HepG2 (cell line): Measurements from ENCODE around the gene DENND10. TPM values are rescaled to one million over a fixed set of nuclear protein-coding genes. Genes with fewer than 3 reads are reported as not detected.

ENCODE experiments used
- HNF1B ChIP-seq: sonication (generic); formaldehyde crosslinking; IDR thresholded peaks from 2 replicates; pipeline ENCODE4 v1.5.1; 2020; ENCODE audit warnings: mild to moderate bottlenecking, moderate library complexity, missing genetic modification reagents
- KDM5B ChIP-seq: sonication (generic); formaldehyde crosslinking; IDR thresholded peaks from 2 replicates; pipeline ENCODE4 v1.4.0; 2020; ENCODE audit warnings: missing genetic modification reagents, mild to moderate bottlenecking, borderline replicate concordance
- KLF11 ChIP-seq: IDR thresholded peaks from 2 replicates; pipeline ENCODE4 v1.6.1; 2016; ENCODE audit warnings: missing compliant biosample characterization
- SETDB1 ChIP-seq: sonication (generic); formaldehyde crosslinking; IDR thresholded peaks from 2 replicates; pipeline ENCODE4 v1.5.1; 2020; ENCODE audit warnings: missing genetic modification reagents, mild to moderate bottlenecking, borderline replicate concordance
- SNAPC2 ChIP-seq: sonication (generic); formaldehyde crosslinking; IDR thresholded peaks from 2 replicates; pipeline ENCODE4 v1.8.1; 2022; ENCODE audit warnings: mild to moderate bottlenecking, missing genetic modification reagents
- ZFP36L2 ChIP-seq: sonication (generic); formaldehyde crosslinking; IDR thresholded peaks from 2 replicates; pipeline ENCODE4 v1.4.0; 2020; ENCODE audit warnings: missing genetic modification reagents
- ZNF142 ChIP-seq: sonication (generic); formaldehyde crosslinking; IDR thresholded peaks from 2 replicates; pipeline ENCODE4 v1.4.0; 2020; ENCODE audit warnings: missing genetic modification reagents
- ZNF160 ChIP-seq: sonication (generic); formaldehyde crosslinking; IDR thresholded peaks from 2 replicates; pipeline ENCODE4 v1.8.0; 2022; ENCODE audit warnings: mild to moderate bottlenecking, inconsistent platforms, missing genetic modification reagents
- ZNF224 ChIP-seq: sonication (generic); formaldehyde crosslinking; IDR thresholded peaks from 2 replicates; pipeline ENCODE4 v1.5.0; 2020; ENCODE audit warnings: mild to moderate bottlenecking, missing genetic modification reagents
- ZNF232 ChIP-seq: sonication (generic); formaldehyde crosslinking; IDR thresholded peaks from 2 replicates; pipeline ENCODE4 v1.4.0; 2020; ENCODE audit warnings: missing genetic modification reagents, borderline replicate concordance
- ZNF503 ChIP-seq: sonication (generic); formaldehyde crosslinking; IDR thresholded peaks from 2 replicates; pipeline ENCODE4 v1.4.0; 2020; ENCODE audit warnings: missing genetic modification reagents
- ZNF512B ChIP-seq: sonication (generic); formaldehyde crosslinking; IDR thresholded peaks from 2 replicates; pipeline ENCODE4 v1.5.1; 2020; ENCODE audit warnings: missing genetic modification reagents, mild to moderate bottlenecking, borderline replicate concordance
- ZNF674 ChIP-seq: sonication (generic); formaldehyde crosslinking; IDR thresholded peaks from 2 replicates; pipeline ENCODE4 v1.5.0; 2020; ENCODE audit warnings: low read depth, mild to moderate bottlenecking, missing genetic modification reagents
- ZNF883 ChIP-seq: sonication (generic); formaldehyde crosslinking; IDR thresholded peaks from 2 replicates; pipeline ENCODE4 v1.5.1; 2020; ENCODE audit warnings: mild to moderate bottlenecking, missing genetic modification reagents; ENCODE audit errors: not compliant biosample characterization
- polyA plus RNA-seq, 8 experiments: library from polyadenylated mRNA; depleted of rRNA in 3 of 8; stranded (reverse) in 7 of 8; unstranded in 1 of 8; fragments of >200 nt; fragmentation: Illumina TruSeq in 4 of 8; extraction: Trizol in 4 of 8; gene quantifications; 2 replicates each; pipeline versions ENCODE4 v1.2.1 to v1.2.3, GENCODE V29; 2011 to 2016; ENCODE audit warnings: low read depth in 4 of 8, missing spikeins in 1 of 8, mixed read lengths in 1 of 8; ENCODE audit not compliant: insufficient read depth in 1 of 8
- total RNA-seq, 5 experiments: library from RNA; depleted of rRNA; stranded (reverse); fragments of >200 nt; fragmentation: Illumina TruSeq; extraction: Trizol; gene quantifications; 2 replicates each; pipeline ENCODE4 v1.2.3, GENCODE V29; 2016; ENCODE audit warnings: low read depth in 1 of 5

DENND10 gene
- total and polyA plus RNA-seq, 2 of the 13 experiments (the other 11 are each of a cell fraction or from before 2014, with no cell fraction given): 43.7 to 78.8 TPM

DNA sequence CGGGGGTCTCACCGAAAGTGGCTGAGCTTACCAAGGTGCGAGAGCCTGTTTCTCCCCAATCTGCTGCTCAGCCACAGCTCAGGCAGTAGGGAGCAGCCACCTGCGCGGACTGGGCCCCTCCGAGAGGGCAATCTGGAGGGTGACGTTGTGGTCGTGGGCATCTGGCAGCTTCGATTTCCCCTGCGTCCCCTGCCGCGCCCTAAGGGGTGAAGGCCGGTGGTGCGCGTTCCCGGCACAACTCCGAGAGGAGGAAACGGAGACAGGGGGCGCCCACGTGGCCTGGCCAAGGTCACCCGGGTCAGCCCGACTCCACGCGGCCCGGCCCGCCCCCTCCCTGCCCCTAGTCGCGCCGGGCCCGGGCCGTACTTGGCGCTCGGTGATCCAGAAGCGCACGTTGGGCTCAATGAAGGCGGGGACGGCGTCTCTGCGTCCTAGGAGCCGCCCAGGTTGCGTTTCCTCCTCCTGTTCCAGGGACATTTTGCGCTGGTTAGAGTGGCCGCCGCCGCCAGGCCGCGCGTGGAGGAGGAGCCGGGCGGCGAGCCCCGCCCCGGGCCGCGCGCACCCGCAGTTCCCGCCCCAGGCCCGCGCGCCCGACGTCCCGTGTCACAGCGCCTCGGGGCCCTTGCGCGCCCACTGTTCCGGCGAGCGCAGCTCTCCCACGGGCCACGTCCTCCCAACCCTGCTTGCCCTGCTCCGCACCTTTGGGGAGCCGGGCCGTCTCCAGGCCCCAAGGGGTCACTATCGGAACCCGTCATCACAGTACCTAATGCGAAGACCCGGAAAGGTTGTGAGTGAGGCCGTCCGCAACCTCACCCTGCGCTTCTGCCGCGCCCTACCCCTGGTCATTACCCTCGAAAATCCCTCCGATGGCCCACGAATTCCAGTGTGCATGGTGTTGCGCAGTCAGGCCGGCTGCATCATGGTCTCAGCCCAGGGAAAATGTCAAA lies 61.5 kb downstream of the DENND10 start, which contains the start of gene SFXN4 (continued):
- peak; percentile 34; the same call in 1 of the 2 replicates for TF ChIP-seq ZNF142
- peak; percentile 54; the same call in 1 of the 2 replicates for TF ChIP-seq ZNF232 (CRISPR knock-in tag)
- peak; percentile 49; the same call in 1 of the 2 replicates for TF ChIP-seq KDM5B (CRISPR knock-in tag)
- peak; percentile 3; the same call in 1 of the 2 replicates for TF ChIP-seq ZNF224 (CRISPR knock-in tag)
- TF ChIP-seq ZFP36L2 (CRISPR knock-in tag): peak; percentile 24; the same call in 1 of the 2 replicates
- TF ChIP-seq ZNF160: 0 out of 2 replicates have a peak, but pooled peaks have one; percentile 62
- peak; percentile 28; the same call in 1 of the 2 replicates for TF ChIP-seq ZNF512B (CRISPR knock-in tag)
- TF ChIP-seq ZNF883 (CRISPR knock-in tag): peak; percentile 29
- TF ChIP-seq HNF1B (CRISPR knock-in tag): 0 out of 2 replicates have a peak, but pooled peaks have one; percentile 24
- no peak for TF ChIP-seq SETDB1 (CRISPR knock-in tag)
- TF ChIP-seq ZNF674 (CRISPR knock-in tag): peak; percentile 64; the same call in 1 of the 2 replicates
- TF ChIP-seq ZNF503 (CRISPR knock-in tag): peak; percentile 48; the same call in 1 of the 2 replicates
- peak; percentile 29; the same call in 1 of the 2 replicates for TF ChIP-seq KLF11 (CRISPR knock-in tag)
- TF ChIP-seq SNAPC2 (CRISPR knock-in tag): 0 out of 2 replicates have a peak, but pooled peaks have one; percentile 26
